ENCODE measurements around the gene PPP1R18. TPM values are rescaled to one million over a fixed set of nuclear protein-coding genes. Genes with fewer than 3 reads are reported as not detected.

PPP1R18 gene
- total and polyA plus RNA-seq, 4 donors: 28.2 to 155 (median 66.6) TPM

- 92% methylated on average over 9 of the region's 9 CpGs for WGBS, 2 donors
- no peak for DNase-seq
- H3K4me3 ChIP-seq: no peak overlapping the region
These were observed 2.1 kb upstream of the PPP1R18 start for GRCh38 chr6:30688569-30688968.

DNA sequence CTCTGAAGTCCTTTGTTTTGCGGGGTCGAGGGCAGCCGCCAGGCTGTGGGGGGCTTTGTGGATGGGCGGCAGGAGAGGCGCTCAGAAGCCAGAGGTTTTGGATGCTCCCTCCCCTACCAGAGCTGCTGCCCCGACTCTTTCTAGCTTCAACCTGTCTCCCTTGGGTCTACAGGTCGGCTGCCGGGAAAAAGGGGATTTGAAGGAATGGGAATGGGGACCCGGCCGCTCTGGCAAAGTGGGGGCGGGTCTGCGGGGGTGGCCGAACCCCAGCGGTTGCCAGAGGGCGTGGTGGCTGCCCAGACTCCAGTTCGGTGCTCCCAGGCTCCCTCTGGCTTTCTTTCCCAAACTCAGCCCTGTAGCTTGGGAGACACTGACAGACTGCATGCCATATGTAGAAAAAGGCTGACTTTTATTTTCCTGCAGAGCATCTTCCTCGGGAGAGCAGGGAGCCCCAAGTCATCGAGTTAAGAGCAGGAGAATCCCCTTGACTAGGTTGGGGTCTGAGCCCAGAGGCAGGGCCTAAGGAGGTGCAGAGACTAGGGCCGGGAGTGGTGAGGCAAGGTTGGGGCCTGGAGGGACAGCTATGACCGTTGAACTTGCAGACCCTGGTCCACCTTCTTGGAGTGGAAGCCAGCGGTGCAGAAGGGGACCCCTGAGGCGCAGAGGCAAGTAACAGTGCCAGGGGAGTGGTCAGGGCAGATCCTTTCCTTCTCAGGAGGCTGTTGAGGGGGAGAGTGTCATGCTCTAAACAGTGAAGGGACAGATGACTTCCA is 1.4 kb upstream of the PPP1R18 start:
- peak overlapping the region; percentile 66 for H3K4me3 ChIP-seq
- peak; percentile 61 to 74 (median 64) for DNase-seq
- 19 to 22% methylated on average over 22 of the region's 22 CpGs for WGBS, 2 donors

More at GRCh38 chr6:30688569-30688968, 2.1 kb upstream of the PPP1R18 start:
- Histone ChIP-seq H3K9me3 (ENCODE audit: control insufficient read depth in 4 of 4, insufficient read depth in 3 of 4, low read length in 3 of 4) (no peaks in the 10 kb centered on the region), H3K36me3 (ENCODE audit: control insufficient read depth in 4 of 4, insufficient read depth in 4 of 4, low read length in 4 of 4) (peaks cover 0 to 9% (median 2%) of the 10 kb centered on the region in 4 donors), H3K27ac (ENCODE audit: low read depth in 1 of 2, low read length in 1 of 2) (peak overlapping the region; percentile 95 to 98), H3K9ac (ENCODE audit: insufficient read depth in 1 of 2, low read length in 2 of 2) (peak overlapping the region in 1 of 2 donors; percentile 26), H3K4me1 (ENCODE audit: control insufficient read depth in 5 of 5, insufficient read depth in 5 of 5, low read length in 5 of 5) (peaks cover 0 to 61% (median 25%) of the 10 kb centered on the region in 5 donors), H3K27me3 (ENCODE audit: control insufficient read depth in 3 of 3, insufficient read depth in 3 of 3, low read length in 2 of 3) (no peaks in the 10 kb centered on the region)
- no peak for ATAC-seq (ENCODE audit: insufficient read depth, low FRiP score)
- no peak for TF ChIP-seq CTCF (IDR thresholded peaks at IDR 0.05; ENCODE audit: control extremely low read depth, extremely low read depth)

GRCh38 chr6:30686908-30687658 is 638 bp upstream of the PPP1R18 start:
- peak; percentile 63 for ATAC-seq (ENCODE audit: insufficient read depth, low FRiP score)
- WGBS, 2 donors: 1% methylated on average over 47 to 52 of the region's 52 CpGs
- H3K9me3 ChIP-seq (ENCODE audit: control insufficient read depth in 4 of 4, insufficient read depth in 3 of 4, low read length in 3 of 4): no peaks in the 10 kb centered on the region
- H3K4me3 ChIP-seq: peak overlapping the region; percentile 66
- H3K27me3 ChIP-seq (ENCODE audit: control insufficient read depth in 3 of 3, insufficient read depth in 3 of 3, low read length in 2 of 3): no peaks in the 10 kb centered on the region
- H3K27ac ChIP-seq (ENCODE audit: low read depth in 1 of 2, low read length in 1 of 2): peak overlapping the region; percentile 95 to 98
- H3K4me1 ChIP-seq (ENCODE audit: control insufficient read depth in 5 of 5, insufficient read depth in 5 of 5, low read length in 5 of 5): peaks cover 0 to 76% (median 25%) of the 10 kb centered on the region in 5 donors
- H3K36me3 ChIP-seq (ENCODE audit: control insufficient read depth in 4 of 4, insufficient read depth in 4 of 4, low read length in 4 of 4): peaks cover 0 to 13% (median 2%) of the 10 kb centered on the region in 4 donors
- peak overlapping the region in 1 of 2 donors; percentile 60 for H3K9ac ChIP-seq (ENCODE audit: insufficient read depth in 1 of 2, low read length in 2 of 2)
- peak; percentile 94 to 98 (median 95) for DNase-seq
- TF ChIP-seq CTCF (IDR thresholded peaks at IDR 0.05; ENCODE audit: control extremely low read depth, extremely low read depth): no peak

More for the DNA sequence above, 1.4 kb upstream of the PPP1R18 start:
- no peaks in the 10 kb centered on the region for H3K27me3 ChIP-seq (ENCODE audit: control insufficient read depth in 3 of 3, insufficient read depth in 3 of 3, low read length in 2 of 3)
- no peak for TF ChIP-seq CTCF (IDR thresholded peaks at IDR 0.05; ENCODE audit: control extremely low read depth, extremely low read depth)
- peak overlapping the region; percentile 95 to 98 for H3K27ac ChIP-seq (ENCODE audit: low read depth in 1 of 2, low read length in 1 of 2)
- peaks cover 0 to 13% (median 2%) of the 10 kb centered on the region in 4 donors for H3K36me3 ChIP-seq (ENCODE audit: control insufficient read depth in 4 of 4, insufficient read depth in 4 of 4, low read length in 4 of 4)
- peak overlapping the region in 1 of 2 donors; percentile 26 for H3K9ac ChIP-seq (ENCODE audit: insufficient read depth in 1 of 2, low read length in 2 of 2)
- H3K4me1 ChIP-seq (ENCODE audit: control insufficient read depth in 5 of 5, insufficient read depth in 5 of 5, low read length in 5 of 5): peaks cover 0 to 68% (median 25%) of the 10 kb centered on the region in 5 donors
- ATAC-seq (ENCODE audit: insufficient read depth, low FRiP score): no peak
- H3K9me3 ChIP-seq (ENCODE audit: control insufficient read depth in 4 of 4, insufficient read depth in 3 of 4, low read length in 3 of 4): no peaks in the 10 kb centered on the region

Measured in lung (tissue), 12 donors.